HCT116 (cell line): Measurements from ENCODE around the gene DIPK2B. TPM values are rescaled to one million over a fixed set of nuclear protein-coding genes. Genes with fewer than 3 reads are reported as not detected.

Source experiments
- ATAC-seq: fragments of 200-7000 bp; cut with Tn5 transposase; 2 replicates; pipeline ENCODE4 v1.9.1; 2020; ENCODE audit warnings: mild to moderate bottlenecking, moderate library complexity
- BruUV-seq: library from RNA; stranded (reverse); fragments of 400-500 nt; replicated peaks from 2 replicates; lab custom pipeline; 2021; lab: Mats Ljungman, UMichigan
- CTCF ChIA-PET: fragments of 300-600 bp; sonication (Branson Sonifier 250); formaldehyde crosslinking; loops from one replicate; lab custom pipeline; 2021; ENCODE audit warnings: antibody characterized with exemption; lab: Charles Lee
- POLR2A ChIA-PET: fragments of 300-600, 350-600 bp; sonication (Branson Sonifier 250); formaldehyde crosslinking; loops from one replicate; lab custom pipeline; 2021; ENCODE audit warnings: antibody characterized with exemption; lab: Charles Lee
- RAD21 ChIA-PET, 2 experiments: fragments of 300-600 bp; sonication (Branson Sonifier 250); formaldehyde crosslinking; loops; one replicate each; lab custom pipeline; 2023; ENCODE audit warnings: low total read pairs in 2 of 2; ENCODE audit not compliant: uncharacterized antibody in 2 of 2, unreplicated experiment in 2 of 2, low non-redundant PET in 1 of 2; lab: Charles Lee
- DNase-seq: peaks from one replicate; pipeline ENCODE4 v3.0.0-alpha.2; 2010; ENCODE audit warnings: low read depth, low spot score
- H2AFZ ChIP-seq: fragments of 200-600 bp; shearing (Covaris generic), sonication (generic); 2 replicates; pipeline ENCODE4 v1.6.1; 2017; ENCODE audit warnings: low read depth, mixed run types, mixed read lengths, antibody characterized with exemption, low read length; ENCODE audit not compliant: poor library complexity, severe bottlenecking
- H3K27ac ChIP-seq: 2 replicates; pipeline ENCODE4 v1.5.1; 2012; ENCODE audit warnings: low read depth, low read length
- H3K27me3 ChIP-seq: fragments of 200-600 bp; sonication (generic); 2 replicates; pipeline ENCODE4 v1.6.1; 2016; ENCODE audit warnings: mixed run types, low read length, mixed read lengths; ENCODE audit not compliant: insufficient read depth
- H3K36me3 ChIP-seq, 2 experiments: fragments of 200-500 bp in 1 of 2; fragments of 200-600 bp in 1 of 2; sonication (Bioruptor generic) in 1 of 2; sonication (generic) in 1 of 2; 2 replicates each; pipeline versions ENCODE4 v1.5.1 to v1.6.1; 2014 to 2016; ENCODE audit warnings: low read length in 2 of 2, inconsistent platforms in 1 of 2, mixed read lengths in 1 of 2, mixed run types in 1 of 2; ENCODE audit not compliant: insufficient read depth in 2 of 2, control insufficient read depth in 1 of 2
- H3K4me1 ChIP-seq, 2 experiments: fragments of 200-600 bp in 1 of 2; sonication (generic) in 1 of 2; 2 replicates each; pipeline versions ENCODE4 v1.5.1 to v1.6.1; 2012 to 2017; ENCODE audit warnings: low read length in 2 of 2, inconsistent platforms in 1 of 2, mild to moderate bottlenecking in 1 of 2, mixed read lengths in 1 of 2, mixed run types in 1 of 2, moderate library complexity in 1 of 2; ENCODE audit not compliant: insufficient read depth in 2 of 2, control insufficient read depth in 1 of 2
- H3K4me2 ChIP-seq: fragments of 200-600 bp; sonication (generic); 2 replicates; pipeline ENCODE4 v1.6.1; 2017; ENCODE audit warnings: mixed run types, low read length, mixed read lengths
- H3K4me3 ChIP-seq, 2 experiments: fragments of 200-600 bp in 1 of 2; sonication (generic) in 1 of 2; replicated peaks in 1 of 2; 2 replicates each; pipeline ENCODE4 v1.5.1; 2011 to 2016; ENCODE audit warnings: low read length in 2 of 2, control low read depth in 1 of 2, low read depth in 1 of 2, mild to moderate bottlenecking in 1 of 2, mixed read lengths in 1 of 2, mixed run types in 1 of 2
- H3K79me2 ChIP-seq: fragments of 200-600 bp; sonication (generic); 2 replicates; pipeline ENCODE4 v1.6.1; 2017; ENCODE audit warnings: mild to moderate bottlenecking, mixed run types, low read length, moderate library complexity, mixed read lengths; ENCODE audit not compliant: insufficient read depth
- H3K9ac ChIP-seq: fragments of 200-600 bp; sonication (generic); 2 replicates; pipeline ENCODE4 v1.6.1; 2016; ENCODE audit warnings: low read length, mixed read lengths
- H3K9me2 ChIP-seq: fragments of 200-600 bp; sonication (generic), shearing (Covaris generic); 2 replicates; pipeline ENCODE4 v1.6.1; 2017; ENCODE audit warnings: mixed run types, mild to moderate bottlenecking, moderate library complexity; ENCODE audit not compliant: insufficient read depth
- H3K9me3 ChIP-seq, 2 experiments: fragments of 200-500 bp in 1 of 2; fragments of 200-600 bp in 1 of 2; sonication (Bioruptor generic) in 1 of 2; sonication (generic) in 1 of 2; 2 replicates each; pipeline ENCODE4 v1.6.1; 2014 to 2017; ENCODE audit warnings: low read length in 2 of 2, mixed read lengths in 2 of 2, inconsistent platforms in 1 of 2, low read depth in 1 of 2, mild to moderate bottlenecking in 1 of 2, mixed run types in 1 of 2, moderate library complexity in 1 of 2; ENCODE audit not compliant: control insufficient read depth in 1 of 2, insufficient read depth in 1 of 2
- H4K20me1 ChIP-seq: fragments of 200-600 bp; sonication (generic), shearing (Covaris generic); 2 replicates; pipeline ENCODE4 v1.6.1; 2017; ENCODE audit warnings: mixed run types, mild to moderate bottlenecking, moderate library complexity; ENCODE audit not compliant: insufficient read depth
- ATF3 ChIP-seq: IDR thresholded peaks from 2 replicates; pipeline ENCODE4 v1.6.1; 2012
- CEBPB ChIP-seq: IDR thresholded peaks from 2 replicates; pipeline ENCODE4 v1.6.1; 2012; ENCODE audit warnings: low read depth
- EGR1 ChIP-seq: IDR thresholded peaks from 2 replicates; pipeline ENCODE4 v1.6.1; 2012; ENCODE audit warnings: low read depth
- EZH2phosphoT487 ChIP-seq: fragments of 200-600 bp; IDR thresholded peaks from 2 replicates; pipeline ENCODE4 v1.6.1; 2018; ENCODE audit warnings: antibody characterized with exemption, borderline replicate concordance
- FOSL1 ChIP-seq: IDR thresholded peaks from 2 replicates; pipeline ENCODE4 v1.6.1; 2012; ENCODE audit warnings: low read depth
- JUND ChIP-seq: IDR thresholded peaks from 2 replicates; pipeline ENCODE4 v1.6.1; 2012
- POLR2AphosphoS5 ChIP-seq: IDR thresholded peaks from 2 replicates; pipeline ENCODE4 v1.6.1; 2011; ENCODE audit warnings: mild to moderate bottlenecking, low read depth, low read length, moderate library complexity
- RAD21 ChIP-seq: IDR thresholded peaks from 2 replicates; pipeline ENCODE4 v1.6.1; 2012; ENCODE audit warnings: low read depth, mild to moderate bottlenecking
- SRF ChIP-seq: IDR thresholded peaks from 2 replicates; pipeline ENCODE4 v1.6.1; 2012; ENCODE audit warnings: low read depth
- TCF7L2 ChIP-seq: IDR thresholded peaks from 2 replicates; pipeline ENCODE4 v1.7.0; 2011; ENCODE audit warnings: borderline replicate concordance, inconsistent platforms; ENCODE audit not compliant: insufficient read depth, insufficient read length; ENCODE audit errors: extremely low read depth
- YY1 ChIP-seq: IDR thresholded peaks from 2 replicates; pipeline ENCODE4 v1.6.1; 2011; ENCODE audit warnings: low read length, low read depth, moderate library complexity, mild to moderate bottlenecking; ENCODE audit not compliant: insufficient replicate concordance; ENCODE audit errors: extremely low read depth
- ZNF274 ChIP-seq: fragments of 200-500 bp; sonication (Bioruptor generic); IDR thresholded peaks from 2 replicates; pipeline ENCODE4 v1.6.1; 2014; ENCODE audit warnings: mild to moderate bottlenecking, low read depth, low read length, inconsistent platforms
- intact Hi-C: fragments of 100-400 bp; cut with micrococcal nuclease; formaldehyde crosslinking; loops from 2 replicates; pipeline ENCODE4 v1.10.0; 2022
- total RNA-seq: library from RNA; stranded (reverse); gene quantifications from one replicate; pipeline ENCODE4 v1.2.1, GENCODE V29; 2021; ENCODE audit not compliant: unreplicated experiment

Gene DIPK2B
- total RNA-seq, 1 experiment from 2014 or later: not detected

- no peak for ATAC-seq
- H3K79me2 ChIP-seq: no peaks in the 10 kb centered on the region
- H3K9me2 ChIP-seq: no peaks in the 10 kb centered on the region
- no peaks in the 10 kb centered on the region for H4K20me1 ChIP-seq
- ChIA-PET RAD21 (no interaction called here), CTCF (no interaction called here), POLR2A (no interaction called here)
- H3K27ac ChIP-seq: no peak overlapping the region
- no TSS peak for BruUV-seq
- no peak overlapping the region for H3K9ac ChIP-seq
- H2AFZ ChIP-seq: no peak overlapping the region
- H3K36me3 ChIP-seq: no peaks in the 10 kb centered on the region
- intact Hi-C loops: no loop called here
- DNase-seq: no peak
- TF ChIP-seq SRF (no peak), ATF3 (no peak), POLR2AphosphoS5 (no peak), CEBPB (no peak), FOSL1 (no peak), TCF7L2 (no peak), EZH2phosphoT487 (no peak), YY1 (no peak), JUND (no peak), EGR1 (no peak), ZNF274 (no peak), RAD21 (no peak)
- no peaks in the 10 kb centered on the region for H3K4me1 ChIP-seq
- H3K9me3 ChIP-seq: no peaks in the 10 kb centered on the region
- H3K4me2 ChIP-seq: no peak overlapping the region
- H3K4me3 ChIP-seq: no peak overlapping the region
- no peaks in the 10 kb centered on the region for H3K27me3 ChIP-seq
Measured at GRCh38 chrX:45166781-45167180, 33.9 kb downstream of the DIPK2B start.

GRCh38 chrX:45165726-45166125 lies 35.0 kb downstream of the DIPK2B start:
- Histone ChIP-seq H3K79me2 (no peaks in the 10 kb centered on the region), H3K27me3 (no peaks in the 10 kb centered on the region), H3K9ac (no peak overlapping the region), H3K27ac (no peak overlapping the region), H3K4me3 (no peak overlapping the region), H4K20me1 (no peaks in the 10 kb centered on the region), H3K9me3 (no peaks in the 10 kb centered on the region), H3K4me2 (no peak overlapping the region), H2AFZ (no peak overlapping the region), H3K36me3 (no peaks in the 10 kb centered on the region), H3K9me2 (no peaks in the 10 kb centered on the region), H3K4me1 (no peaks in the 10 kb centered on the region)
- DNase-seq (no peak), ATAC-seq (no peak)
- ChIA-PET POLR2A (no interaction called here), RAD21 (no interaction called here), CTCF (no interaction called here)
- intact Hi-C loops: no loop called here
- no peak for TF ChIP-seq TCF7L2
- BruUV-seq: no TSS peak
